Measurements from ENCODE around the gene APOBEC2. TPM values are rescaled to one million over a fixed set of nuclear protein-coding genes. Genes with fewer than 3 reads are reported as not detected.

The APOBEC2 gene
- polyA plus RNA-seq, 2 of the 4 experiments (the other 2 are of a cell fraction): not detected

GRCh38 chr6:41072836-41073202 is 19.8 kb downstream of the APOBEC2 start, which contains the start of gene NFYA:
Gene NFYA (plus strand): TSS chr6:41072974. CDS start chr6:41079090, 6,116 bp downstream.
- peak within 1 kb of the TSS; percentile 98 to 99 for H3K27ac ChIP-seq
- DNase-seq (ENCODE audit: low read depth in 1 of 2, low spot score in 1 of 2) (no peak), ATAC-seq (peak; percentile 86 to 91), FAIRE-seq (no peak)
- H3K4me2 ChIP-seq: peak within 1 kb of the TSS; percentile 93
- ChIA-PET POLR2A (interaction anchor here (0.6 to 1.2 kb wide), 5 partner anchors 31 to 248 kb away, joined by 3 to 4 read pairs (median 3); no protein-coding TSS in a partner anchor), CTCF (interaction anchor here (1.2 kb wide), 1 partner anchor 33 kb away, joined by 3 read pairs; no protein-coding TSS in a partner anchor)
- TF ChIP-seq ZFP36 (IDR thresholded peaks at IDR 0.05; ENCODE audit: borderline replicate concordance, partially characterized antibody) (no peak), PBX3 (IDR thresholded peaks at IDR 0.05) (0 out of 2 replicates have a peak, but pooled peaks have one; percentile 21), RFX5 (IDR thresholded peaks at IDR 0.05) (peak; percentile 70; the same call in 1 of the 2 replicates), HOXB13 (CRISPR knock-in tag; IDR thresholded peaks at IDR 0.05; ENCODE audit: low read depth) (no peak)
- H3K4me3 ChIP-seq: peak within 1 kb of the TSS; percentile 97
- H3K9me3 ChIP-seq: no peaks in the 10 kb centered on the region
- WGBS (ENCODE audit: missing lambda C conversion rate): 1% methylated on average over 13 of the region's 37 CpGs
- peaks cover 22% of the 10 kb centered on the region; the same call in 2 of the 3 replicates for H3K4me1 ChIP-seq

GRCh38 chr6:41073203-41073967 is 20.4 kb downstream of the APOBEC2 start:
- FAIRE-seq: no peak
- POLR2A ChIA-PET: interaction anchor here (1.0 to 1.2 kb wide), 3 partner anchors 30 to 247 kb away, joined by 3 to 4 read pairs (median 3); no protein-coding TSS in a partner anchor

GRCh38 chr6:41073968-41074691 is 21.1 kb downstream of the APOBEC2 start:
- FAIRE-seq: no peak
- WGBS (ENCODE audit: missing lambda C conversion rate): 15% methylated on average over 11 of the region's 11 CpGs

More at GRCh38 chr6:41073203-41073967, 20.4 kb downstream of the APOBEC2 start:
- Histone ChIP-seq H3K4me3 (peak overlapping the region; percentile 97), H3K9me3 (no peaks in the 10 kb centered on the region), H3K4me2 (peak overlapping the region; percentile 93), H3K4me1 (peaks cover 22% of the 10 kb centered on the region; the same call in 2 of the 3 replicates), H3K27ac (peak overlapping the region; percentile 98 to 99)
- CTCF ChIA-PET: interaction anchor here (1.2 kb wide), 1 partner anchor 34 kb away, joined by 3 read pairs; no protein-coding TSS in a partner anchor
- WGBS (ENCODE audit: missing lambda C conversion rate): 2% methylated on average over 11 of the region's 74 CpGs
- ATAC-seq (peak; percentile 51 to 53), DNase-seq (ENCODE audit: low read depth in 1 of 2, low spot score in 1 of 2) (peak; percentile 58 to 71)
- TF ChIP-seq KDM5A (IDR thresholded peaks at IDR 0.05) (0 out of 2 replicates have a peak, but pooled peaks have one; percentile 22), BCL3 (IDR thresholded peaks at IDR 0.05) (0 out of 3 replicates have a peak, but pooled peaks have one; percentile 24), BHLHE40 (IDR thresholded peaks at IDR 0.05; ENCODE audit: low read depth, low read length) (no peak), JUN (IDR thresholded peaks at IDR 0.05) (peak; percentile 34 to 39; a peak in 3 of 5 replicates), TP53 (CRISPR knock-in tag; IDR thresholded peaks at IDR 0.05) (0 out of 2 replicates have a peak, but pooled peaks have one; percentile 66), RFX5 (IDR thresholded peaks at IDR 0.05) (no peak), PHF8 (IDR thresholded peaks at IDR 0.05; ENCODE audit: borderline replicate concordance, low read depth) (peak; percentile 52; the same call in 1 of the 2 replicates), POLR2A (IDR thresholded peaks at IDR 0.05; ENCODE audit: low read length) (peak; percentile 43), NFE2L2 (conservative IDR thresholded peaks at IDR 0.05; ENCODE audit: low read length) (no peak)

More at GRCh38 chr6:41073968-41074691, 21.1 kb downstream of the APOBEC2 start:
- POLR2A ChIA-PET: no interaction called here
- no peaks in the 10 kb centered on the region for H3K9me3 ChIP-seq
- H3K4me1 ChIP-seq: peaks cover 22% of the 10 kb centered on the region; the same call in 2 of the 3 replicates
- DNase-seq (ENCODE audit: low read depth in 1 of 2, low spot score in 1 of 2): no peak
- peak overlapping the region; percentile 93 for H3K4me2 ChIP-seq
- peak overlapping the region; percentile 97 for H3K4me3 ChIP-seq
- CTCF ChIA-PET: interaction anchor here (0.9 kb wide), 1 partner anchor 34 kb away, joined by 3 read pairs; no protein-coding TSS in a partner anchor
- ATAC-seq: no peak
- TF ChIP-seq RFX5 (IDR thresholded peaks at IDR 0.05) (no peak), CEBPB (IDR thresholded peaks at IDR 0.05) (no peak), ELK1 (IDR thresholded peaks at IDR 0.05; ENCODE audit: low read depth, low read length) (no peak), EHMT2 (IDR thresholded peaks at IDR 0.05; ENCODE audit: low read depth) (no peak), CHD2 (IDR thresholded peaks at IDR 0.05; ENCODE audit: low read length, partially characterized antibody) (no peak), NR3C1 (IDR thresholded peaks at IDR 0.05) (no peak), USF2 (IDR thresholded peaks at IDR 0.05) (no peak), SREBF2 (IDR thresholded peaks at IDR 0.05) (no peak)
- H3K27ac ChIP-seq: peak overlapping the region; percentile 98 to 99
